Ureter (tissue), 1 donor: ENCODE measurements around the gene SYAP1. TPM values are rescaled to one million over a fixed set of nuclear protein-coding genes. Genes with fewer than 3 reads are reported as not detected.
A peak's percentile ranks its signal among the peaks of the same experiment; 100 is the strongest.
"Not testable (repeated sequence)": the region's sequence is repeated elsewhere in the genome, so short reads cannot be mapped to it uniquely, and the experiment has no call there.

Source experiments
- DNase-seq: peaks from one replicate; pipeline ENCODE4 v3.0.0-alpha.2; 2020; ENCODE audit warnings: low spot score
- total RNA-seq: library from RNA; stranded (reverse); gene quantifications from one replicate; pipeline ENCODE4 v1.2.4, GENCODE V29; 2023
- donor health status: DM: yes; HTN: yes; CAD: no.

SYAP1 gene, protein sequence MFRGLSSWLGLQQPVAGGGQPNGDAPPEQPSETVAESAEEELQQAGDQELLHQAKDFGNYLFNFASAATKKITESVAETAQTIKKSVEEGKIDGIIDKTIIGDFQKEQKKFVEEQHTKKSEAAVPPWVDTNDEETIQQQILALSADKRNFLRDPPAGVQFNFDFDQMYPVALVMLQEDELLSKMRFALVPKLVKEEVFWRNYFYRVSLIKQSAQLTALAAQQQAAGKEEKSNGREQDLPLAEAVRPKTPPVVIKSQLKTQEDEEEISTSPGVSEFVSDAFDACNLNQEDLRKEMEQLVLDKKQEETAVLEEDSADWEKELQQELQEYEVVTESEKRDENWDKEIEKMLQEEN
- 27.3 TPM for total RNA-seq

DNA sequence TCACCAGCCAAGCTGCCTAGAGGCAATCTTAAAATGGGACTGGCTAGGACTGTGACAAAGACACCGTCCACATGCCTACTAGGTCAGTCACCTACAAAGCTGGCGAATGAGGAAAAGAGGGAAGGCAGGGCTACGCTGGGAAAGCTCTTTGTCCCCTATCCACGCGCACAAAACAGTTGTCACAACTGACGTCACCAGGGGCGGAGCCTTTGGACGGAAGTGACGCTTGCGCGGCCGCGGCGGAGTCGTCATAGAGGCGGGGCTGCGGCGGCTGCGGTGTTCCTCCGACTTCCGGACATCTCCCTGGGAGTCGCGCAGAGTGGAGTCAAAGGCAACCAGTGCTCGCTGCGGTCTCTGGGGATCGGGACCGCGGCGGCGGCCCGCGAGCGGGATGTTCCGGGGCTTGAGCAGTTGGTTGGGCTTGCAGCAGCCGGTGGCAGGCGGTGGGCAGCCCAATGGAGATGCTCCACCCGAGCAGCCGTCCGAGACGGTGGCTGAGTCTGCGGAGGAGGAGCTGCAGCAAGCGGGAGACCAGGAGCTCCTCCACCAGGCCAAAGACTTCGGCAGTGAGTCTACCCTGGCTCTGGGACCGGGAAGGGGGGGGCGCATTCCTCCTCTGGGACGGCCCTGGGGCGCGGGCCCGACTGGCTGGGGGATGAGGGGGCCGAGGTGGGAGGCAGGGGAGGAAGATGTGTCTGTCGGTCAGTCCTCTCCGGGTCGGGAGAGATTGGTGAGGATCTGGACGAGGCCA is at the start of gene SYAP1:
Gene SYAP1 (plus strand): TSS at position 279 of the 751 bp plus-strand sequence. CDS start 113 bp downstream, at position 392.
- DNase-seq = peak; percentile 98

DNA sequence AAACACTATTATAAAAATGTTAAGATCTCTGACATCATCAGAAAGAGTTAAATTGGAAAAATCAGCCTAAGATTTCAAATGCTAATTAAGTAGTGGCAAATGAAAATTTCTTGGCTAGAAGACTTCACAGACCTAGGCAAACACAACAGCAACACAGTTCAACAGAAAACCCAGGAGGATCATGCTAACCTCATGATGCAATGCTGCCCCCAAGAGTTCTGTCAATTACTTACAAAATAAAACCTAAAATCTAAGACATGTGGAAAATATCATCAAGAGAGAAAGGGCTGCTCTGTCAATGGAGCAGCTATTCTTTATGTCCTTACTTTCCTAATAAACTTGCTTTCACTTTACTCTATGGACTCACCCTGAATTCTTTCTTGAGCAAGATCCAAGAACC is 48.4 kb upstream of the SYAP1 start:
- no peak for DNase-seq

DNA sequence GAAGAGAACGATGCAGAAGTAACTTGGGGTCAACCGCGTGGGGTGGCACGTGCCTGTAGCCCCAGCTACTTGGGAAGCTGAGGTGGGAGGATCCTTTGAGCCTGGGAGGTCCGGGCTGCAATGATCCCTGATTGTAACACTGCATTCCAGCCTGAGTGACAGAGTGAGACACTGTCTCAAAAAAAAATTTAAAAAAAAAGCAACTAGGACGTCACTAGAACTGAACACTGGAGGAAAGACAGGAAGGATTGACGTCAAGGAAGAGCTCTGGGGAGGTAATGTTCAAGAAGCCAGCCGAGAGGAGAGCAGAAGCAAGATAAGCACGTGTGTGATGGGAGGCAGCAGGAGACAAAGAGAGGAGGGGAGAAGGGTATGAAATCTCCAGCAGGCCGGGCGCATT is 40.7 kb upstream of the SYAP1 start:
- no peak for DNase-seq

DNA sequence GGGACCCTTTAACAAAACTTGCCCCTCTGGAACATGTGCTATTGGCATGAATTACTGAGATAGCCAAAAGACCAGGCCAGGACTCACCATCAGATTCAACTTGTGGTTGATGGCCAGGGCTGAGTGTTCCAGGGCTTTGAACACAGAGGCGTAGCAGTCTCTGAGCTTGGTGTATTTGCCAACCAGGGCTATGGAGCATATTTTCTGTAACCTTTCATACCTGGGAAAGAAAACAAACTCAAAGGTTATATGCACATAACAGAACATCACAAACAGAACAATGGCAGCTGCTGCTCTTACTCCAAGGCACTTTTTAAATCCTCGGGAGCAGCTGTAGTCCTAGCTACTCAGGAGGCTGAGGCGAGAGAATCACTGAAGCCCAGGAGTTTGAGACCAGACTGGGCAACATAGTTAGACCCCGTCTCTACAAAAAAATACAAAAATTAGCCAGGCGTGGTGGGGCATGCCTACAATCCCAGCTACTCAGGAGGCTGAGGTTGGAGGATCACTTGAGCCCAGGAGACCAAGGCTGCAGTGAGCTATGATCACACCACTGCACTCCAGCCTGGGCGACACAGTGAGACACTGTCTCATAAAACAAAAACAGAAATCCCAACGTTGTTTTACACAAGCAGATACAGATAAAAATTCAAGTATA is 36.3 kb upstream of the SYAP1 start:
- no peak for DNase-seq

DNA sequence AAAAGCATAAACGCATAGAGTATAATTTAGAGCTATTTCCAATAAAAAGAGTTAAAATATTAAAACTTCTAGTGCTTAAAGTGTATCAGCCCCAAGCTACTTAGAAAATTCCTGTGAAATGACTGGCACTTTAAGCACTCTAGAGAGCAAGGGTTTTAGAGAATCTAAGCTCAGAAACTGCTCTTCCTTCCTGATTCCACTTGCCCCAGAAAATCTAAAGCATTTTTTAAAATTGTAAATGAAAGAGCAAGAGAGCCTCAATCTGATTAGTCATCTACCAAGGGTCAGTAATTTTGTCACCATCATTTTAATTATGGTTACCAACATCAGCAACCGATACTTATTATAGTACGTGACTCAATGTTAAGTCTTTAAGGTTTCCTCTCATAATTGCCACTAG is 31.9 kb upstream of the SYAP1 start:
- no peak for DNase-seq

DNA sequence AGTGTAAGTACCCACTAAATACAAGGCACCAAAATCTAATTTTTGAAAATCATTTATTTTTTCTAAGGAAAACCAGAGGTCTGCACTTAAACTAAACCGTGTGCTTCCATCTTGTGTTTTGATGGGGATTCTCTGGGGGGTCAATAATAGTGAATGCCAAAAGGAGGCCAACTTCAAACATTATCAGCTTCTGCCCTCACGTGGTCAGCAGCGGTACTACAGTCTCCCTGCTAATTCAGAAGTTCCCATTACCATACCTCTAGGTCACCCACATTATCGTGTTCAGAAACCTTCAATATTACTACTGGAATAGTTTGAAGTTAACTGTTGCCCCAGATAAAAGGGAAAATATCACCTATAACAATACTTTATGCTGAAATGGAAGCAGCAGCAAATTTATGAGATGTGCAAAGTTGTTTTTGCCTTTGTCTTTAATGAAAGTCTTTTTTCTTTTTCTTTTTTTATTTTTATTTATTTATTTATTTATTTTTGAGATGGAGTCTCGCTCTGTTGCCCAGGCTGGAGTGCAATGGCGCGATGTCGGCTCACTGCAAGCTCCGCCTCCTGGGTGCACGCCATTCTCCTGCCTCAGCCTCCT is 24.2 kb upstream of the SYAP1 start:
- peak; percentile 62 for DNase-seq

DNA sequence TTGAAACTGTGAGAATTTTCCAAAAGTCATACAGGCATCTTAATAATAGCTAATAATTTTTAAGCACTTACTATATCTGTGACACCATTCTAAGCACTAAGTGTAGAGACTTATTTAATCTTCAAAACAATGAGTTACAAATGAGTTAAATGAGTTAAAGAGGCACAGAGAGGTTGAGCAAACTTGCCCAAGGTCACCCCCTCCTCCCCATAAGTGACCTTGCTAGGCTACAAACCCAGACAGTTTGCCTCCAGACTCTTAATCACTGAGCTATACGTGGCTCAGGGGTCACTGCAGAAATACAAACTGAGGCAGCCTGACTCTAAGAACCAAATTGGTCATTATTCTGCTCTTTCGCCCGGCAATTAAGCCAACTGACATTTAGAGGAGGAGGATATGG is 22.5 kb upstream of the SYAP1 start:
- no peak for DNase-seq

DNA sequence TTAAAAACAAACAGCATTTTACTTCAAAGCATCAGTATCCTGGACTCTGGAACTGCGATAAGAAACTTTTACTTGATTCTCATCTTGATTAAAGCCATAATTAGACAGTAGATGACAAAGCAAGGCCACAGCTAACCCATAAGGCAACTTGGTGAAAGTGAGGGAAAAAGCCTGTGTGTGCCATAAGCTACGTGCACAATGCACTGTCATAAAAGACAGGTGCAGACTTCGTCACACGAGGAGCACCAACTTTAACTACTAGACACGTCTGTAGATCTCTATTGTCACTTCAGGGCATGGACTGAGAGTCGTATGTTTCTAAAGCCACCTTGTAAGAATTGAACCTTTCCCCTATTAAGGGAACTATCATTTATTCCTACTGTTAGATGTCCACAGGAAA is 20.0 kb upstream of the SYAP1 start:
- DNase-seq = no peak

DNA sequence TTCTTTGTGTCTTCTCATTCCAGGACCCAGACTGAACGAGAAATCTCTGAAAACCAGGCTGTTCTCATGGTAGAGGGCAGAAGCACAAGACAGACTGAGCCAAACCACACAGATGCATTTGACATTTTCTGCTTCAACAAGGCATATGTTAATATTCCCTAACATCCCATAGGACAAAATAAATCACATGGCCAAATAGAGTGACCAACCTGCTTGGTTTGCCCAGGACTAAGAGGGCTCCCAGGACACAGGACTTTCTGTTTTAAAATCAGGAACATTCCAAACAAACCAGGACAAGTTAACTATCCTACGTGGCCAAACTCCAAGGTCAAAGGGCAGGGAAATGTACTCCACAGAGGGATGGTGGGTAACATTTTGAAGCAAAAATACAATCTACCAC is 18.7 kb upstream of the SYAP1 start:
- no peak for DNase-seq

DNA sequence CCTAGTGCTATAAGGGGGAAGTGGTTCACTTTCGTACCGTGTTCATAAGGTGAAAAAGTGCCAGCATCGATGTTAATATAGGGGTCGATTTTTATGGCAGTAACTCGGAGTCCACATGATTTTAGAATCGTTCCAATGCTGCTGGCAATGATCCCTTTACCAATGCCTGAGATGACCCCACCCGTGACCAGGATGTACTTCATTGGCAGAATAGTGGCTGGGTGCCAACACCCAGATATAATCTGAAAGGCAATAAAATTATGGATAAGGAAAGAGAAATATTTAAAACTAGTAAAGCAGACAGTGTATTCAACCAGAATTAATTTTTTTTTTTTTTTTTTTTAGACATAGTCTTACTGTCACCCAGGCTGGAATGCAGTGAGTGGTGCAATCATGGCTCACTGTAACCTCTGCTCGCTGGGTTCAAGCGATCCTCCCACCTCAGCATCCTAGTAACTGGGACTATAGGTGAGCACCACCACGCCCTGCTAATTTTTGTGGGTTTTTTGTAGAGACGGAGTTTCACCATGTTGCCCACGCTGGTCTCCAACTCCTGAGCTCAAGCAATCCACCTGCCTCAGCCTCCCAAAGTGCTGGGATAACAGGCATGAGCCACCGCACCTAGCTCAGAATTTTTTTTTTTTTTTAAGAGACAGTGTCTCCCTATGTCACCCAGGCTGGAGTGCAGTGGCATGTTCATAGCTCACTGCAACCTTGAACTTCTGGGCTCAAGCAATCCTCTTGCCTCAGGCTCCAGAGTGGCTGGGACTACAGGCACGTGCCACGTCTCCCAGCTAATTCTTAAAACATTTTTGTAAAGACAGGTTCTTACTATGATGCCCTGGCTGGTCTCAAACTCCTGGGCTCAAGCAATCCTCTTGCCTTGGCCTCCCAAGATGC is 16.5 kb upstream of the SYAP1 start:
- no peak for DNase-seq

DNA sequence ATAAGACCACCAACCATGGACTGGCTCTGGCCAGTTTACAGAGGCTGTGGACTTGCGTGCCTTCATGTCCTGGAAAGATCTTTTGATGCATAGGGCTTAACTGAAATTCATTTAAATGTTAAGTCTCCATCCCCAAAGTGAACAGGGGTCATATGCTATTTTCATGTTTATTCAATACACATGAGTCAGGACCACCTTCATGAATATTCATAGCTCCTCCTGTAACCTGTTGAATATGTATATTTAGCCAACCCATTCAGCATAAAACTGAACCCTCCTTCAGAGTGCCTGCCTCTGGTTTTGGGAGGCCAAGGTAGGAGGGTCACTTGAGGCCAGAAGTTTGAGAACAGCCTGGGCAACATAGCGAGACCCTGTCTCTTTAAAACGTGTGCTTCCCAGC is 14.0 kb upstream of the SYAP1 start:
- DNase-seq = no peak

DNA sequence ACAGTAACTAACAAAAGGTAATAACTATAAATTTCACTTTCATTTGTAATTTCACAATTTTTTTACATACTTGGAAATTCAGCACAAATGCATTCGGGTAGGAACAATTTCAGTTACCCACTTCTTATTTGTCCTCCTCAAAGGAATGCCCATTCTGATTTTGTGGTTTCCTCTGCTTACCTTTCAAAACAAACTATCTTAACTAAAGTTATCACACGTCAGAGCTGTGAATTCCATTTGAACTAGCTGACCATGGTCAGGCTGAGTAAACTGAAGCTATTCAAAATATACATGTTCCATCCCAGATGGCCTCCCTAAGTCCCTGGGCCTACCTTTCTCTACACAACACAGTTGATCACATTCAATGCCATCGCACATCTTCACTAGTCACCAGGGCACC is 11.4 kb upstream of the SYAP1 start:
- DNase-seq = no peak

DNA sequence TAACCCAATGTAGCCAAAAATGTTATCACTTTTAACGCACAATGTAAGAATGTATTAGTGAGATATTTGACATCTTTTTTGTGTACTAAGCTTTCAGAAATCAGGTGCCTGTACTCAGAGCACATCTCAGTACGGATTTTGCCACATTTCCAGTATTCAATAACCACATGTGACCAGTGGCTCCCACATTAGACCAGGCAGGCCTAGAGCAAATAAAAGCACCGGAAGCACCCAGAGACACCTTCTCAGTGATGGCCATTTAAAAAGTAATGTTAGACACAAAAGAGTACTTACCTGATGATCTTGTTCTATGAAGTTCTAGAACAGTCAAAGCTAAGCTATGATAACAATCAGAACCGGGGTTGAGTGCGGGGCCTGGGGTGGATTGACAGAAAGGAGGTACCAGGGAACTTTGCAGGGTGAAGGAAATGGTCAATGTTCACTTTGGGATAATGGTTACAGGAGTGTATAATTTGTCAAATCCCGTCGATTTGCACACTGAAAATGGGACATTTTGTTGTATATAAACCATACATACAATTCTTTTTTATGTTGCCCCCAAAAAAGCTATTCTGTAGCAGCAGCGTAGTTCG is 8.1 kb upstream of the SYAP1 start:
- DNase-seq = no peak

DNA sequence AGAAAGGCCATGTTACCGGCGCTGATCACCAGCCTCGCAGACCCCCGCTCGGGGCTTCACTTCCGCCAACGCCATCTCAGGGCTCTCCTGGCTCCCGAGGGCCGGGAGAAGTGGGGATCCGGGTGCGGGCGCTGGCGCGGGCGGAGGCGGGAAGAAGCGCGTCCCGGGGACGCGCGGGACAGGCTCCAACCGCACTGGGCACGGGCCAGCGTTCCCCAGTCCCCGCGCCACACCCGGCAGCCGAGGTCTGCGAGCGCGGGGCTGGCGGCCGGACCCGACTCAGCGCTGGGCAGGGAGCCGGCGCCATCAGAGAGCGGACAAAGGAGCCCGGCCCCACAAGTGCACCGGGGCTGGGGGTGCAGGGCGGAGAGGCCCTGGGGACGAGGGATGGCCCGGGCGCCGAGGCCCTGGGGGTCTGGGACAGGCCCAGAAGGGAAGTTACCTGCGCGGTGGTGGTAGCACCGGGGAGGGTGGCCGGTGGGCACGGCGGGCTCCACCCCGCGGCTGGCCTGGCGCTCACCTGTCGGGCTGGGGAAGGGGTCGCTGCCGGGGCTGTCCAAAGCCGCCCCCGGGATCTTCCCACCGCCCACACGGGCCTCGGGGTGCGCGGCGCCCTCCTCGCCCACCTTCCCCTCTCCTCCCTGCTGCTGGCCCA is 7.4 kb upstream of the SYAP1 start:
- DNase-seq = no peak

DNA sequence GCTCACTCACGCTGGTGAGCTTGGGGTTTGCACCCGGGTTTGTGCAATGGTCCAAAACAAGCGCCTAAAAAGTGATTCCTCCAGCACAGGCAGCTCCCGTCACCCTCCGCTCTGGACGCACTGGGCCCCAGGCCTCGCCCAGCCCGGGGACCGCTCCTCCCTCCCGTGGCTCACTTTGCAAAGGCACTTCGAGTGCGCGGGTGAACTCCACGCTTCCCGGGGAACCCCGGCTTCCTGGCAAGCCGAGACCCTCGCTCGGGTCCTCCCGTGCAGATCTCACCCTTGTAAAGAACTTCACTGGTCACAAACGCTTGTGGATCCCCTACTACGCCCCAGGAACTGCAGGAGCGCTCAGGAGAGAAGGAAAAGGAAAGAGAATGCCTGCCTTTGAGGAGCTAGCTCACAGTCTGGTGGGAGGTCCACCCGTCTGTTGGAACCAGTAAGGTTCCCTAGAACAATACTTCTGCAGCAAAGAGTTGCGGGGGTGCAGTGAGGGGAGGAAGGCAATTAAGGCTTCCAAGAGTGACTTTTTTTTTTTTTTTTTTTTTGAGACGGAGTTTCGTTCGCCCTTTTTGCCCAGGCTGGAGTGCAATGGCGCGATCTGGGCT is 6.8 kb upstream of the SYAP1 start, which contains the start of gene CTPS2:
Gene CTPS2 (minus strand): TSS at position 122 of the 608 bp plus-strand sequence. CDS start 9,767 bp downstream, outside the sequence.
- peak; percentile 67 for DNase-seq

DNA sequence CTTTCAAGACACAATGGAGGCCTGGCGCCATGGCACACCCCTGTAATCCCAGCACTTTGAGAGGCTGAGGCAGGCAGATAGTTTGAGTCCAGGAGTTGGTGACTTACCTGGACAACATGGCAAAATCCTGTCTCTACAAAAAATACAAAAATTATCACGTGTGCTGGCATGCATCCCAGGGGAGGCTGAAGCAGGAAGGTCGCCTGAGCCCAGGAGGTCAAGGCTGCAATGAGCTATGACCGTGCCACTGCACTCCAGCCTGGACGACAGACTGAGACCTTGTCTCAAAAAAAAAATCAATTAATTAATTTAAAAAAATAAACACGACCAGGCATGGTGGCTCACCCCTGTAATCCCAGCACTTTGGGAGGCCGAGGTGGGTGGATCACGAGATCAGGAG is 4.9 kb upstream of the SYAP1 start:
- no peak for DNase-seq

DNA sequence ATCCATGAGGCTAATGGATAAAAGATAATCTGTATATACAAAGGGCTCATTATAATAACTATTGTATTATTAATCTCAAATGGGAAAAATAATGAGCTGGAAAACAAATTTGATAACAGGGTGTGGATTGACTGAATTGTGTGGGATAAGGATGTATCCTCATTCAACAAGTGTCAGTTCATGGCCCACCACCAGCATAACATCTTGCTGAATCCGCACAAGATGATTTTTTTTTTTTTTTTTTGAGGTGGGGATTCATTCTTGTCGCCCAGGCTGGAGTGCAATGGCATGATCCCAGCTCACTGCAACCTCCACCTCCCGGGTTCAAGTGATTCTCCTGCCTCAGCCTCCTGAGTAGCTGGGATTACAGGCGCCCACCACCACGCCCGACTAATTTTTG is 3.8 kb upstream of the SYAP1 start:
- not testable (repeated sequence) for DNase-seq

DNA sequence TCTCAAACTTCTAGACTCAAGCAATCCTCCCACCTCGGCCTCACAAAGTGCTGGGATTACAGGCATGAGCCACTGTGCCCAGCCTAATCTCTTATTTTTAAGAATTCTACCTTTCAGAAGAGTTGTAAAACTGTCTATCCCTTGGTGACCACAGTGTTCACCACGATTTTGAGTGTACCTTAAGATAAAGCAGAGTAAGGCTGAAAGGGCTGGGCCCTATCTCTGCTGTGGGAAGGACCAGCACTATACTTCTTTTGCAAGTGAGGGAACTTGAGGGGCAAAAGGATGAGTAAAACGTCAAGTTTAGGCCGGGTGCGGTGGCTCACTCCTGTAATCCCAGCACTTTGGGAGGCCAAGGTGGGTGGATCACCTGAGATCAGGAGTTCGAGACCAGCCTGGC is 3.0 kb upstream of the SYAP1 start:
- not testable (repeated sequence) for DNase-seq

DNA sequence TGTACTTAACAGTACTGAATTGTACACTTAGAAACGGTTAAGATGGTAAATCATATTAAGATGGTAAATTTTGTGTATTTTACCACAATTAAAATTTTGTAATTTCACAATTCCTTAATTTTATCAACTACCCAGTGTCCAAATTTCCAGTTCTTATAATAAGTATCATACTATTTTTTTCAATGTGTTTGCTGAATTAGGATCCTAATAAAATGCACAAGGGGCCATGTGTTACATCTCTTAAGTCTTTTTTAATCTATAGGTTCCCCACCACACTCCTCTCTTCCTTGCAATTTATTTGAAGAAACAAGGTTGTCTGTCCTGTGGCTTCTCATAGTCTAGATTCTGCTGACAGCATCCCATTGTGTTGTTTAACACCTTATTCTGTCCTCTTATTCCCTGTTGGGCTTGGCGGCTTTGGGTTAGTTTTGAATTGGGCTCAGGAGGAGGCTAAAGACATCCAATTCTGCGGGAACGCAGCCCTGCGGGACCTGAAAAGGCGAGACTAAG is 533 bp upstream of the SYAP1 start:
- DNase-seq = no peak

DNA sequence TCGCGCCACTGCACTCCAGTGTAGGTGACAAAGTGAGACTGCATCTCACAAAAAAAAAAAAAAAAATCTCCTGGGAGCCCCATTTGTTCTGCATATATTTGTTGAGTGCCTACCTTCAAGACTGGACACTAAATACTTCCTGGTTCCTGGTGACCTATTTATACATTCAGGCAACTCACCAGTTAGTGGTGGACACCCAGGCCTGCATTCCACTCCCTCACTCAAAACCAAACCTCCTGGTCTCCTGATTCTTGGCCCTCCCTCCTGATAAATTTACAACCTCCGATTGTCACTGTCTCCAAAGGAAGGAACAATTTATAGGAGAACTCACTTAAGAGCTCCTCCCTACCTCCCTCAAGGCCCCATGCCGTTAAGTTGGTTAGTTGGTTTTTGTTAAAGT is 3.1 kb downstream of the SYAP1 start:
- DNase-seq = no peak
